Loucy (cell line): ENCODE measurements around the gene C2CD4D.

Experiments used
- H2AFZ ChIP-seq: fragments of 200-600 bp; sonication (generic); 2 replicates; pipeline ENCODE4 v1.6.0; 2016; ENCODE audit warnings: antibody characterized with exemption, mild to moderate bottlenecking, low read length, moderate library complexity
- H3F3A ChIP-seq: fragments of 200-600 bp; 2 replicates; pipeline ENCODE4 v1.6.0; 2016; ENCODE audit warnings: antibody characterized with exemption, low read depth, mild to moderate bottlenecking
- H3K27me3 ChIP-seq: fragments of 200-600 bp; sonication (generic); 2 replicates; pipeline ENCODE4 v1.6.1; 2014; ENCODE audit warnings: low read length, mild to moderate bottlenecking; ENCODE audit not compliant: insufficient read depth, poor library complexity, severe bottlenecking
- H3K36me3 ChIP-seq: fragments of 200-600 bp; sonication (generic); 2 replicates; pipeline ENCODE4 v1.6.1; 2016; ENCODE audit warnings: low read length; ENCODE audit not compliant: insufficient read depth
- H3K4me1 ChIP-seq: fragments of 200-600 bp; sonication (generic); 2 replicates; pipeline ENCODE4 v1.5.1; 2014; ENCODE audit warnings: low read length, mild to moderate bottlenecking; ENCODE audit not compliant: insufficient read depth, poor library complexity, severe bottlenecking
- H3K4me2 ChIP-seq: fragments of 200-600 bp; sonication (generic); 2 replicates; pipeline ENCODE4 v1.6.0; 2014; ENCODE audit warnings: antibody characterized with exemption, low read length, low read depth, mild to moderate bottlenecking; ENCODE audit not compliant: poor library complexity, severe bottlenecking
- H3K4me3 ChIP-seq: fragments of 200-600 bp; sonication (generic); 2 replicates; pipeline ENCODE4 v1.5.1; 2014; ENCODE audit warnings: low read length, mild to moderate bottlenecking, mixed read lengths; ENCODE audit not compliant: poor library complexity, severe bottlenecking
- H3K79me2 ChIP-seq: fragments of 200-600 bp; sonication (generic); 2 replicates; pipeline ENCODE4 v1.6.1; 2014; ENCODE audit warnings: low read length; ENCODE audit not compliant: insufficient read depth
- H3K9ac ChIP-seq: fragments of 200-600 bp; sonication (generic); 2 replicates; pipeline ENCODE4 v1.6.0; 2014; ENCODE audit warnings: mild to moderate bottlenecking, low read depth, low read length, moderate library complexity; ENCODE audit not compliant: poor library complexity, severe bottlenecking
- H3K9me2 ChIP-seq: fragments of 200-600 bp; sonication (generic); replicated peaks from 2 replicates; pipeline ENCODE4 v1.6.1; 2016; ENCODE audit warnings: low read depth, low read length, mixed read lengths
- H3K9me3 ChIP-seq: fragments of 200-600 bp; sonication (generic); 2 replicates; pipeline ENCODE4 v1.6.1; 2014; ENCODE audit warnings: mild to moderate bottlenecking, antibody characterized with exemption, low read length, low read depth; ENCODE audit not compliant: insufficient read depth
- H4K20me1 ChIP-seq: fragments of 200-600 bp; sonication (generic); 2 replicates; pipeline ENCODE4 v1.6.0; 2014; ENCODE audit warnings: antibody characterized with exemption, low read length, mild to moderate bottlenecking; ENCODE audit not compliant: insufficient read depth, poor library complexity, severe bottlenecking
- EZH2phosphoT487 ChIP-seq: fragments of 200-600 bp; IDR thresholded peaks from 2 replicates; pipeline ENCODE4 v1.6.1; 2018; ENCODE audit warnings: antibody characterized with exemption, mild to moderate bottlenecking, moderate library complexity, borderline replicate concordance
- TF ChIP-seq, protein P1 (sequence below): fragments of 200-600 bp; sonication (generic); conservative IDR thresholded peaks from 2 replicates; pipeline ENCODE4 v1.5.1; 2014; ENCODE audit warnings: mild to moderate bottlenecking, antibody characterized with exemption, low read length

Gene C2CD4D

DNA sequence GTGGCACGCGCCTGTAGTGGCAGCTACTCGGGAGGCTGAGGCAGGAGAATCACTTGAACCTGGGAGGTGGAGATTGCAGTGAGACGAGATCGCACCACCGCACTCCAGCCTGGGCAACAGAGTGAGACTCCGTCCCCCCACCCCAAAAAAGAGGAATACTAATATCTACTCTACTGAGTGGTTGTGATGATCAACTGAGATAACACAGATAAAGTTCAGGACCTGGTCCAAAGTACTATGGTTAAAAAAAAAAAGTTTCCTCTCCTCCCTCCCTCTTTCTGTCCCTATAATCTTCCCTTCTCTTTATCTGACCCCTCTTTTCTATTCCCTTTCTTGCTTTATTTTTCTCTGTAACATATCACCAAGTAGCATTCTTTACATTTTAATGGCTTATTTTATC, 4.0 kb downstream of the C2CD4D start:
- no peaks in the 10 kb centered on the region for H3K27me3 ChIP-seq
- no peak overlapping the region for H3K4me2 ChIP-seq
- H2AFZ ChIP-seq: no peak overlapping the region
- H3K4me3 ChIP-seq: no peak overlapping the region
- peaks cover 30% of the 10 kb centered on the region for H3K4me1 ChIP-seq
- no peak overlapping the region for H3K9ac ChIP-seq
- no peaks in the 10 kb centered on the region for H3F3A ChIP-seq
- no peaks in the 10 kb centered on the region for H4K20me1 ChIP-seq
- H3K36me3 ChIP-seq: no peaks in the 10 kb centered on the region
- no peaks in the 10 kb centered on the region for H3K9me3 ChIP-seq
- TF ChIP-seq, protein P1, sequence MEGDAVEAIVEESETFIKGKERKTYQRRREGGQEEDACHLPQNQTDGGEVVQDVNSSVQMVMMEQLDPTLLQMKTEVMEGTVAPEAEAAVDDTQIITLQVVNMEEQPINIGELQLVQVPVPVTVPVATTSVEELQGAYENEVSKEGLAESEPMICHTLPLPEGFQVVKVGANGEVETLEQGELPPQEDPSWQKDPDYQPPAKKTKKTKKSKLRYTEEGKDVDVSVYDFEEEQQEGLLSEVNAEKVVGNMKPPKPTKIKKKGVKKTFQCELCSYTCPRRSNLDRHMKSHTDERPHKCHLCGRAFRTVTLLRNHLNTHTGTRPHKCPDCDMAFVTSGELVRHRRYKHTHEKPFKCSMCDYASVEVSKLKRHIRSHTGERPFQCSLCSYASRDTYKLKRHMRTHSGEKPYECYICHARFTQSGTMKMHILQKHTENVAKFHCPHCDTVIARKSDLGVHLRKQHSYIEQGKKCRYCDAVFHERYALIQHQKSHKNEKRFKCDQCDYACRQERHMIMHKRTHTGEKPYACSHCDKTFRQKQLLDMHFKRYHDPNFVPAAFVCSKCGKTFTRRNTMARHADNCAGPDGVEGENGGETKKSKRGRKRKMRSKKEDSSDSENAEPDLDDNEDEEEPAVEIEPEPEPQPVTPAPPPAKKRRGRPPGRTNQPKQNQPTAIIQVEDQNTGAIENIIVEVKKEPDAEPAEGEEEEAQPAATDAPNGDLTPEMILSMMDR: no peak
- no peak for TF ChIP-seq EZH2phosphoT487
- H3K9me2 ChIP-seq: no peaks in the 10 kb centered on the region
- H3K79me2 ChIP-seq: no peaks in the 10 kb centered on the region

DNA sequence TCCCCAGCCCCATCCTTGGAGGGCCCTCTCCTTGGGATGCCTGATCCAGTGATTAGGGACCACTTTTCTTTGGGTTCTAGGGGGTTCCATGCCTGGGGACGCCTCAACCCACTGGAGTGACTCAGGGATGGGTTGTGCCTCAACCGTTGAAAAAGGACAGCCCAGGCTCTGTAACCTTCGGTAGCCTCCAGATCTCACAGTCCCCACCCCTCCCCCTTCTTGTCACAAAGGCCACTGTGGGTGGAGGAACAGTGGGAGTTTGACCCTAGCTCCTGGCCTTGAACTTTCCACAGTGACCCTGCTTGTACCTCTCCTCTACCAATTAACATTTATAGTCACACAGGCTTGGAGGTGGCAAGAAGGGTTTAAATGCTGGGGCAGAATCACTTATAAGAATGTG, 5.4 kb downstream of the C2CD4D start:
- Histone ChIP-seq H3K4me2 (no peak overlapping the region), H3K27me3 (no peaks in the 10 kb centered on the region), H3K9me2 (no peaks in the 10 kb centered on the region), H3K4me3 (no peak overlapping the region), H3K36me3 (no peaks in the 10 kb centered on the region), H3K4me1 (peaks cover 44% of the 10 kb centered on the region), H3K9me3 (no peaks in the 10 kb centered on the region), H4K20me1 (no peaks in the 10 kb centered on the region), H3K79me2 (no peaks in the 10 kb centered on the region), H3K9ac (no peak overlapping the region), H2AFZ (no peak overlapping the region), H3F3A (peaks cover 9% of the 10 kb centered on the region; the same call in 1 of the 2 replicates)
- no peak for TF ChIP-seq EZH2phosphoT487
- TF ChIP-seq, protein P1: no peak

DNA sequence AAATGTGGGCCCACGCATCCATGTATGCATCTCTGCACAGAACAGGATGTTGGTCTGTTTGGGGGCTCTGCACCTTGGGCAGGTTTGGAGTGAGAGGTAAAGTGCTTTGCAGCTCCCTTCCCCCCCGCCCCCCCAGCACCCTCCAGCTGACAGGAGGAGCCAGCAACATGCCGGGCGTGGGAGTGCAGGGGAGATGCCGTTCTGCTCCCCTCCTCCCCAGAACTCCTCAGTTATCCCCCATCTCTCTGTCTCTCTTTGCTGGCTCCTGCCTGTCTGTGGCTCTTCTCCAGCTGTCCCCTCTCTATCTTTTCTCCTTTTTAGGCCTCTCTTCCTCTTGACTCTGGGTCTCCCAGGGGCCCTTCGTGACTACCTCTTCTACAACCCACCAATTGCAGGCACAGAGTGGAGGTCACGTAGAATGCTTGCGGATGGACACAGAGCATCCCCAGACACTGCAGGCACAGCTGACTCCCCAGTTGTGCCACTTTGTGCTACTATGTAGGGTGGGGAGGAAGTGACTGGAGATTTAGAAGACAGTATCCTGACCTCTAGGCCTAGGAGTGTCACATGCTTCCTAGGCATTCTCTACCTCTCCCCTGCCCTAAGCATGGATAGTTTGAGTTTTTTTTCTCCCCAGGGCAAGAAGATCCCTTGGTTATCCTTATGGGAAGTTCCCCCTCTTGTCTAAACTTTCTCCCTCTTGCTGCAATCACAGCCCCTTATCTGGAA, 6.3 kb downstream of the C2CD4D start:
- H3K4me2 ChIP-seq: no peak overlapping the region

More for the DNA sequence above, 6.3 kb downstream of the C2CD4D start:
- Histone ChIP-seq H3K36me3 (no peaks in the 10 kb centered on the region), H3K4me1 (peaks cover 51% of the 10 kb centered on the region), H3K9ac (no peak overlapping the region), H3K27me3 (no peaks in the 10 kb centered on the region), H3K79me2 (no peaks in the 10 kb centered on the region), H3F3A (peaks cover 9% of the 10 kb centered on the region; the same call in 1 of the 2 replicates), H3K9me2 (no peaks in the 10 kb centered on the region), H4K20me1 (no peaks in the 10 kb centered on the region), H2AFZ (no peak overlapping the region), H3K9me3 (no peaks in the 10 kb centered on the region), H3K4me3 (no peak overlapping the region)
- TF ChIP-seq EZH2phosphoT487: no peak
- TF ChIP-seq, protein P1: no peak
